NCI-H510A (cell line): ENCODE measurements around the gene CLIC5.
A peak's percentile ranks its signal among the peaks of the same experiment; 100 is the strongest.
"Not testable (repeated sequence)": the region's sequence is repeated elsewhere in the genome, so short reads cannot be mapped to it uniquely, and the experiment has no call there.

Experiments used
- DNase-seq: peaks from one replicate; lab custom pipeline; 2025; lab: John Stamatoyannopoulos, UW

CLIC5 gene

DNA sequence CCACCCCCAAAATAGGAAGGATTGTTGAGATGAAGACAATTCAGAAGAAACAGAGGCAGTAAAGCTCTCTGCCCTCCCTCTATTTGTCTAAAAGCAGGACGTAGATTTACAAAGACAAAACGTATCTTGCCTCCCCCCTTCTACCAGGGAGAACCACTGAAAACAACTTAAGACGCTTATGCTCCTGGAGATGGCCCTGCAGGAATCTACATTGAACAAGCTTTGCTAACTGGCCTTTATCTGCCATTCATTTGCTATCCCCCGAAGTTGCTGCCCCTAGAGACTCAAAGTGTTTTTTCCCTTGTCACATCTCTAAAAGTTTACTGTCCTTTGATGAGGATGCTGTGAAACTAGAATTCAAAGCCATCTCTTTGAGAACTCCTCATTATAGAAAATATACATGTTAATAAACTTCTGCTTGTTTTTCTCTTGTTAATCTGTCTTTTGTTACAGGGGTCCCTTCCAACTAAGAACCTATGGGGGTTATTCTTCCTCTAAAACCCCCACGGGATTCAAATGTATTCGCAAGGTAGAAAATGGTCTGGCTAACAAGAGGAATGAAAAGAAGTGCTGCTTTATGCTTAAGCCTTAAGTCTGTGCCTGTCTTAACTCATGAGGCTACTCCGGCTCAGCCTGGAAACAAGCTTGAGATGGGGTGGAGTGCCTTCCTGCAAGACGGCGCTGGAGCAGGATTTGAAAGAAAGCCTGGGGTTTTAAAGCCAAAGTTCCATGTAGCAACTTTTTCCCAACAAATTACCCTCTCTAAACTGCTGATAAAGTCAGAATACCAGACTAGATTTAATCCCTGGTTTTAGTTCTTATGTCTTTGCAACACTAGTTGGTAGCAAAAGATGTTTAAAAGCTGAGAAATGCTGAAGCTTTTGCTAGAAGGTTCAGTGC is 88.0 kb downstream of the CLIC5 start:
- DNase-seq: no peak

DNA sequence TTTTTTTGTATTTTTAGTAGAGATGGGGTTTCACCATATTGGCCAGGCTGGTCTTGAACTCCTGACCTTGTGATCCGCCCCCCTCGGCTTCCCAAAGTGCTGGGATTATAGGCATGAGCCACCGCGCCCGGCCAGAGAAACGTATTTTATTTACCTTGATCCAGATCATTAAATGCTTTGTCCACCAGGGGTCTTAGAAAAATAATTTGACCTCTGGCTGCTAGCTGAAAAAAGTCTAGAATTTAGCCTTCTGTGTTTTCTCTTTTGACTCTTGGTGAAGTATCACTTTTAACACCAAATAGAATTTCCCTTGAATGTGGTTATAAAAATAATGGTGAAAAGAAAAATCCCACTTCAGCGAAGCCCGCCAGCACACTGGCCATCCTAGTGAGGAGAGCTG is 89.2 kb downstream of the CLIC5 start:
- not testable (repeated sequence) for DNase-seq

DNA sequence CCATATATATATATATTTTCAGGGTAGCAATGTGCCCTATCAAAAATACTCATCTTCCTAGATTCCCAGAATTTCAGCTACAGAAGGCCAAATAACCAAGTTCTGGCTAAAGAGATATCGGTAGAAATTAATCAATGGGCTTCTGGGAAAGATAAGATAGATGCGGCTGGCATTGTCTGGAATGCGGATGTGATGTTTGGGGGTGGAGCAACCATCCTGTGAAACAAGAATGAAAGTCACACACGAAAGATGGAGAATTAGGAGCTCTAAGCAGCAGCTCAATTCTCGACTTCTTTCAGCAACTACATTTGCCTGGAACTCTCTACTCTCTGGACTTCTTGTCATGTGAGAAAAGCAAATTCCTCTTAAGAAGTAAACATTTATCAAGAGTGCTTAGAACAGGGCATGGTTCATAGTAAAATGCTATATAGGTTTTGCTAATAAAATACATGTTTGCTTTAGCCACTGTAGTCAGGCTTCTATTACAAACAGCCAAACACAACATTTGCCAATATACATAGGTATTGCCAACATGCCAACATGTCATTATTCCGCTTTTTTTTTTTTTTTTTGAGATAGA is 90.8 kb downstream of the CLIC5 start:
- DNase-seq: no peak

DNA sequence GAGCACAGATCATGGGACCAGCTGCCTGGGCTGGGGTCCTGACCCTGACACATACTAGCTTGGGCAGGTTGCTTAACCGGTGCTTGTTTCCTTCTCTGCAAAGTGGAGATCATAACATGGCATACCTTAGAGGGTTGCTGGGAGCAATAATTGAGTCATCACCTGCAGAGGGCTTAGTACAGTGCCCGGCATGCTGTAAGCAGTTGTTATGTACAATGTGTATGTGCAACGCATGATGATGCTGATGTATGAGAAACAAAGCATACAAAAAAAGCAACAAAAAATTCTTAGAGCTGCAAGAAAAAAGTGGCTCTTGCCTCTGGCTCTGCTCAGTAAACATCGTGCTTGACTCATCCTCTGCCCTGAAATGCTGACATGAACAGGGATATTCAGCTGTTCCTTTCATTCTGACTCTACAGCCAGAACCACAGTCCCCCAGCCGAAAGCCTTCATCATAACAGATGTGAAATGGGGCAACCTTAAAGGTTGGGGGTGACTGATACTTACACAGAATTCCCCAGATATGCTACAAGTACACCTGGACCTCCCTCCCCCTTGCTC is 91.7 kb downstream of the CLIC5 start:
- DNase-seq: no peak

DNA sequence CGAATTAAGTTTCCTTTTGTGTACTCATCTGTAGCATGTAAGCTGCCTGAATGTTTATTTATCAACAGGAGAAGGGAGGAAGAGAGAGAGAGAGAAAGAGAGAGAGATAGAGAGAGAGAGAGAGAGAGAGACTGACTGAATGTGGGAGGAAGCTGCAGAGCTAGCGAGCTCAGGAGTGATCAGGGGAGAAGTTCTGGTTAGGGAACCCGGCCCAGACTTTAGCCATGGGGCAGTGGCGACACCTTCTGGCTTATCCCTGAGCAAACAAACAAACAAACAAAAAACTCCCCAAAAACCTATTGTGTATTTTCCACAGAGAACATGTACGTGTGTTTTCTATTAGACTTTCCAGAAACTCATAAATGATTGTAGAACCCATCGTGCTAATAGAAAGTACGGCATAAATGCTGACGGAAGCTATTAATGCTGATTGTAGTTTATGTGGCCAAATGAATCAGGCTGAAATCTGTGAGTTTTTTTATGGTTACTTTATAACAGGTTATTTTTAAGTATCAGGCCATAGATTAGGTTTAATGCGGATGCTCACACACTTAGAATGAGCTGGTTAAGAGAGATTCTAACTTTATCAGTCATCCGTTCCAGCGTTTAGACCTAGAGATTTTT is 92.8 kb downstream of the CLIC5 start:
- DNase-seq: peak; percentile 24

DNA sequence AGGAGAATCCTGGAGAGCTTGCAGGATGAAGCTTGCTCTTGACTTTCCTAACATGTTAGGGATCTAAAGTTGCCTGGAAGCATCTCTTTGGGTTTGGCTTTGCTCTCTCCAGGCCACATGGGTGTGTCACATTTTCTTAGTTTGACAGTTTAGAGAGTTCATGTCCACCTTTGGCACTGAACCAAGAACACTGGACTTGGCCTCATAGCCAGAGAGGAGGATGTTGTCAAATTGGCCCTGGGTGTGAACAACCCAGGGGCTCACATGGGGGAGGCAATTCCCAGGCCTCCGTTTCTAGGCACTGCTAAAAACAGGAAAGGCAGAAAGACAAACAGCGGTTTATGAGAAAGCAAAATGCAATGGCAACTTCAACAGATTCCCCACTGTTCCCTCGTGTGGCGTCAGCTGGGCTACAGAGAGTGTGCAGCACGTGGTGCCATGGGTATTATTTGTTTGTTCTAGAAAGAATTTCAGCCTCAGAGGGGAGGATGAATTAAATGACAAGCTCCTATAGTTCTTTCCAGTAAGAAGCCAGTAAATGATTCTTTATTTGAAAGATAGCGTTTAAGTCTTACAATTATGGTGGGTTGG is 93.9 kb downstream of the CLIC5 start:
- DNase-seq: no peak

DNA sequence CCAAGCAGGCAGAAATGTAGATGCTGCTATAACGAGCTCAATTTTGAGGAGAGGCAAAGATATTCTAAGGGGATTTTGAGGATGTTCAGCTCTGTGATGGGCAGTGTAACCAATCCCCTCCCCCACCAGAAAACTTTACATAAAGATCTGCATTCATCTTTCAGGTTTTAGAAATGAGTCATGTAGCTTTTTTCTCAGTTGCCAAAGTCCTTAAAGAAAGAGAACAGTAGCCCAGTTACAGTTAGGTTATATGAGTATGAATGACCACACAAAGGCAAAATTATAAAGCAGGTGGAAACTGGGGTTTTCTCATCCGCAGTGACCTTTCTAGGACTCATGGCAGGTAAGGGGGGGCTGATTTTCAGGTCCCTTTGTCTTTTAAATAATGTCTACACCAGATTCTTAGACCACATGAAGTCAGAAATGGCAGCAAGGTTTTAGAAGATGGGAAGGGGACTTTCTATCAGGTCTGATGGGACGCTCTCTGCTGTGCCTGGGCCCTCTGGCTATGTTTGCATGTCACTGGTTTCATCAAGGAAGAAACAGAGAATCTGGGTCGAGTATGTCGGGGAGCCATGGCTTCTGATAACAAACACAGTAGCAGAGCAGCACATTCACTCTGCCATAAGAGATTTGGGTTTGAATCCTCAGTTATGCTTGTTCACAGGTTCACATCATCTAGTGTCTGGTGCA is 94.7 kb downstream of the CLIC5 start:
- DNase-seq: no peak

DNA sequence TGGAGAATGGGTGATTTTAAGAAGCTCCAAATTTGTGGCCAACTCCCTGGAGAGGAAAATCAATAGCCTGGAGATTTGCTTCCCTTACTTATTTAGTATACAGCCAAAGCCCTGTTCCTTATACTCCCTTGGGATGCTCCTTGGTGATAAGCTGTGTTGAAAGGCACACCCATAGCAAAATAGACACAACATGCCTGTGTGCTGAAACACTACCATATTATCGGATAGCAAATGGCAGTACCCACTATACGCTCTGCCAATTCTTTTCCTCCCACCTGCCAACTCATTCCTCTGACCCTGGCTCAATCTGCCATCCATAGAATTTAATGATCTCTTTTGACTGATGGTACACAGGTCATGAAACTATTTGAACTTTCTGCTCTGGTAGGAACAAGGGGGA is 98.2 kb downstream of the CLIC5 start:
- DNase-seq: no peak

DNA sequence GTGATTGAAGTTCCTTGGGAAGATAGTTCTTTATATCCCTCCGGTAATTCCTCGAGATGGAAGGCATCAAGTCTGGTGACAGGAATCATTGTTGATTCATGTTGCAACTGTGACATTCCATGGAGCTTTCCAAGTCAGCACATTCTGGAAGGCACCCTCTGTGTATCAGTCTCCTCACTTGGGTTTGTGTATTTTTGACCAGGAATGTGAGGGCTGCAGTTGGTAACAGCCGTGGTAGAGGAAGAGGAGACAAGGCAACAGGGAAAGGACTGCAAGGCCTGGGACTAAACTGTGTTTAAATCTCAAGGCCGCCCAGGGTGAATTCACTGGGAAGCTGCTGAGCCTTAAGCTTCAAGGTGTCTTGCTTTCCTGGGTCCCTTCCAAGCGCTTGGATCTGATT is 99.0 kb downstream of the CLIC5 start:
- DNase-seq: no peak

DNA sequence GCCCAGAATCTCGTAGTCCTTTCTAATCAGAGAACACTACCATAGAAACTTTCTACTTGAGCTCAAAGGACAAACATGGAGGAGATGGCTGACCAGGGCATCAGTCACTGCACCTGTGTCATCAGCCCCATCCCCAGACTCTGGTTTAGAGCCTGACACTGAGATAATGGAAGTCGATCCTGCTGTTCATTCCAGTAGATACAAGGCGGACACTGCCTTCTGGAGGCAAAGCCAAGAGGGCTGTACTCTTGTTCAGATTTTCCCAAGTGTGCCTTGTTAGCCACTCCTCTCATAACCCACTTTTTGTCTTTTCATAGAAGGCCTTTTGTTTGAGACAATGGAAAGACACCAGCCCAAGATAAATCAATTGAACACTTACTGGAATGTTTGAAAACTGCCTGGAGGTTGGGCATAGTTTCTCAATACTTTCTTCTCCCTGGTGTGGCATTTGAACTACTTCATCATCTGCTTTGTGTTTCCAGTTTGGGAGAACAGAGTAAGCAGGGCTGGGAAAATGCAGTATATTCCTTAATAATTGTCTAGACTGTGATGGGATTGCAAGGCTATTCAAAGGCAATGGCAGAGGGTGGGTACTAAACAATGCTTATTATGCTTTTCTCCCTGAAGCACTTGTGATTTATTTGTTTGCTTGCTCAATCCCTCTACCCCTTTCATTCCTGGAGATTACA is 99.7 kb downstream of the CLIC5 start:
- DNase-seq: no peak

DNA sequence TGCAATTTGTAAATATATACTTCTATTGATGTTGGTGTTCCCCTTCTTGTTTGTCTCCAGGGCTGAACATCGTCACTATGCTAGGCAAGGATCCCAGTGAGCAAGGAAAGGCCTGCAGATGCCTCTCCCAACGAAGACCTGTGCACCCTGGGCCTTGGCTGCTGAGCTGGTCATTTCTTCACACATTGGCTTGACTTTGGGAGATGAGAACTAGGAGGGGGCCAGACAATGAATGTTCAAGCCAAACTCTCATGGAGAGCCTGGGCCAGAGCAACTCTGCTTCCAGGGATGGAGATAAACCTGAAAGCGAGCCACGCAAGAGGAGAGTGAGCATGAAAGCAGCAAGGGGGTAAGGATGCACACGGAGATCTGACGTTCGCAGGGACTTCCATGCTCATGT is 104.0 kb downstream of the CLIC5 start:
- no peak for DNase-seq

DNA sequence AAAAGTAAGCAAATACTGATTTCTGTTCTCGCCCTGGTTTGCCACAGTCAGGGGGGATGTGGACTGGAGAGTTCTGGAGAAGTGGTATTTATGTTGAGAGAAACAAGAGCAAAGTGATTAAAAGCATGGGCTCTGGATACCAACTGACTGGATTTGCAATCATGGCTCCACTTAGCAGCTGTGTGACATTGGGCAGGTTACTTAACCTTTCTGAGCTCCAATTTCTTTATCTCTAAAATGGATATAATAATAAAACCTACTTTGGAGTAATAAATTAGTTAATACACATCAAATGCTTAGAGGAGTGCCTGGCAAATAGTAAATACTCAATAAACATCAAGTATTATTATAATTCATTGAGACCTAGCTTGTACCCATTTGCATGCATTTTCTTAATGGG is 111.7 kb downstream of the CLIC5 start:
- DNase-seq: no peak

DNA sequence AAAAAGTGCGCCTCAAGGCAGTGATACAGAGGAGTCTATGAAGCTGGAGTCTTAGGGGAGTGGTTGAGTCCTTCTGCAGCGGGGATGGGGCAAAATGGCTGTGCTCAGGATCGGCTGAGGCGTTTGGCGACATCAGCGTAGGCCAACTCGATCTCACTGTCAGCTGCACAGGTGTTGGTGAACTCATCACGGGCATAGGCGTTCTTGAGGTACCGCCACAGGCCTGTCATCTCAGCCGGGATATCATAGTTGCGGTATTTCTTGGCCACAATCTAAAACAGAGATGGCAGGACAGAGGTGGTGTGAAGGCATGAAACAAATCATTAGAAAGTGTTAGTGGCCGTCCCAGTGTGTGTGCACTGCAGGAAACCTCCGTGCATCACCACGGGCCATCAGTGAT is 112.7 kb downstream of the CLIC5 start:
- DNase-seq: no peak

DNA sequence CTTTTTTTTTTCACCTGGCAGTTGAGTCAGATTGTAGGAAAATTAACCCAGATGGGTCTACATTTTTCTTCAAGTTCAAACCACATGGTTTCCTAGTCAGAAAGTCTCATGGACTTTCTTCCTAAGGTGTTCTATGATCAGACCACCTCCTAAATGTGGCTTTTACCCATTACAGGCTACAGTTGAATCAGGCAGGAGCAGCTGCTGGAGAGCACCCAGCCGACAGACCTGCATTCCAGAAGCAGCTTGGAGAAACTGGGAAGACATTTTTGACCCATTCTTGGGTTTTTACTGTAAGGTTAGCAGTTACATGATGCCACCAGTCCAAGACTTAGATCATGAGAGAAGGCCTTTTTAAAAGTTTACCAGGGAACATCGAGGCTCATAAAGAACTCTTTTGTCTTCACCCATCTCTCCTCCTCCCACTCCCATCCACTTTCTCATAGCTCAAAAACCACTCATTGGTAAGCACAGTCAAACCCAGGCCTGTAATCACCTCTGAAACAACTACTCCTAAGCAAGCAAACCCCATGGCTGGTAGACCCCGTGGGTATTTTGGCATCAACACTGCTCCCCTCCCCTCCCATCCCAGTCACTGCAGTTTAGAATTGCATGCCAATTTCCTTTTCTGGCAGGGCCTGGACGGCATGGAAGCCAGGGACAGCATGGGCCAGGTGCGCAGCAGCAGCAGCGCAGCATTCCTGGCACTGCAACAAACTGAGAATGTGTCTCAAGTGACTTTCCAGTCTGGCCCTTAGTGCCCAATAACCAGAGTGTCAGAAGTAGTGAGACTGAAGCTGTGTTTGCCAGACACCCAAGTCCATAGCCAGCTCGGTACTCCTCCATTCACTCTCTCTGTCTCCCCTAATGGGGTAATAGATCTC is 113.7 kb downstream of the CLIC5 start:
- DNase-seq: no peak

DNA sequence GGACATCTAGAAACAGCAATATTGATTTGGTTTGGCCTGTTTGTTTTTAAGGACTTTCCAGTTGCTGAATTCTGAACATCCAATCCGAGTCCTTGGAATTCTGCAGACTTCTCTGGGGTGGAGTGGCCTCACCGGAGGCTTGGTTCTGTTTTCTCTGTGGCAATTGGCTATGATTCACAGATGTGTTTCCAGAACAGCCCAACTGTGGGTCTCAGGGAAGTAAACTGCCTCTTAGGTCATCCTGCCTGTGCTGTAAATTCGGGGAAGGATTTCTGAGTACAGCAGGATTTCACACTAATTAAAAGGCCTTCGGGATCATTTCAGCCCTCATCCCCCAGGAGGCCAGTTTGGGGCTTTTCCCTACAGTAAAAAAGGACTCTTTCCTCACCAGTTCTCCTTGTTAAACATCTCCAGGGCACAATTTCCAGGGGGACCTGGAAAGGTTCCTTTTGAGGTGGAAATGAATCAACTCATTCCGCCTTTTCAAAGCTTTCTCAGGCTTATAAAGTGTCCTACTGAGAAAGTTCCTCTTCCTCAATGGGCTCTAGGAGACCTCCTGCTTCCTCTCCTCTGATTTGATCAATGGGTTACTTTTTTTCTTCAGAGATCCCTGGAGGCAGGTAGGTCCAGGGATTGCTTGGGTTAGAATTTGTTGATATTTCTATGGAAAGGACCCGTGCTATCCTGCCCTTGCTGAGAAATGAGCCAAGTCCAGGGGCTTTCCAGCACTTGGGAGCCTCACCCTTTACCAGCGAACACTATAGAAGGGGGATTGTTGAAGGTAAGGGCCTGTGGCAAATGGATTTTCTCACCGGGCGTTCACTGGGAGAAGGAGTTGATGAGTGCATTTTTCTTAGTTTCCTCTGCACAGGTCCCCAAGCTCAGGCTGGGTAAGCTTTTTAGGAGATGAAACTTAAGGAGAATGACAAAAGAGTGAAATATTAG is 114.6 kb downstream of the CLIC5 start:
- no peak for DNase-seq

DNA sequence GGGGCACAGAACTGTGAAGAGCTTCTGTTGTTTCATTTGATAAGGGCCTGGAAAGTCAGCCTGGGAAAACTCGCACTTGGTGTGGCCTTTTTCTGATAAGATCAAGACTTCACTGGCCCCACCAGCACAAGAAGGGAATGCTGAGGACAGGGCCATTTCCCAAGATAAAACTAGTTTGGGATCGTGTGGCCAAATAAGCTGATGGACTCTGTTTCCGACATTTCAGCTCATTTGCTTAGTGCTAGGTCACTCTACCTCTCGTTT is 116.0 kb downstream of the CLIC5 start:
- DNase-seq: no peak

DNA sequence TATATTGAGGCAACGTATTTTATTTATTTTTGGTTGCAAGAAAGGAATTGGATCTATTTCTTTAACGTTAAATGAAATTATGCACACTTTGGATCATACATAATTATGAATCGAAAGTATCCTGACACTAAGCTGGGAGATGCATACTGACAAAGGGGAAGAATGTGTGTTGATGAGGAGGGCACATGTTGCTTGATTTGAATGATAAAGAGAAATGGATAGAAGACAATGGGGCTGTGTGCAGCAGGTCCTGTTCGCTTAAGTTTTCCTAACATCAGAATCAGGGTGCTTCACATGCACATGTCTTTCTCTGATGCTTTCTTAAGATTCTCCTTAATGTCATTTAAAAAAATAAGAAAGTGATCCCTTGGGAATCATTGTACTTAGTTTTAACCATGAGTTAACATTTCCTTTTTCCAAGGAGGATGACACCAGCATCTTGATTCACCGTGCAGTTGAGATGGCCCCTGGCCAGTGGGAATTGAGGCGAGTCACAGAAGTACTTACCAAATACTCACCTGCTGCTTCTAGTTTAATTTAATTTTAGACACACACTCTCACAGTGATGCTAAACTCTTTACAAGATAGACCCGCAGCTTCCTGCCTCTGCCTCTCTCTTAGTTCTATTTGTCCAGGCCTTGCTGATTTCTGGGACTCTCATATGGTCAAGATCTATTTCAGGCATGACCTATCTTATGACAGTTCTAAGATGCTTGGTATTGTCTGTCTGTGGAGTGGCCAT is 116.5 kb downstream of the CLIC5 start:
- no peak for DNase-seq

DNA sequence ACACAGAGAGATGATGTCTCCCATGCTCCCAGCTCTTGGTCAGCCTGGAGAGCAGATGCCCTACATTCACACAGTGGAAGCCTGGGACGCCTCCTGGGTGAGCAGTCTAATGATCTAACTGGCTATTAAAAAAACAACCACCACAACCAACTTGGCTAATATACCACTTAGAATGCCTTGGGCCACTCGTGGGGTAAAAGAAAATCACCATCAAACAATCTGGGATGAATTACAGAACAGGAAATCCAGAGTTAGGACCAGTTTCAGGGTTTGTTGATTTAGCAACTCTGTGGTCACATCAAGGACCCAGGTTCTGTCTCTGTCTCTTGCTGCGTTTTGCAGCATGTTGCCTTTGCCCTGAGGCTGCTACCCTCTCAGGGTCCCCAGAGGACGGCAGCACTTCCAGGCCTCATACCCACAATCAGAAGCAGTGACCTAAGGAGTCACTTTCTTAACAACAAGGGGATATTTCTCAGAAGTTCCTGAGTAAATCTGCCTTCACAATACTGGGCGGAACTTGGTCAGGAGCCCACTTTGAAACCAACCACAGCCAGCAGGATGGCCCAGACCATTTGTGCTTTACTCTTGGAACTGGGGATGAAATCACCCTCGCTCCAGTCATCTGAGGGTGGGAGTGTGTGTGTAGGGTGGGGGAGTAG is 118.7 kb downstream of the CLIC5 start:
- no peak for DNase-seq
